KOPT-K1 (cell line): ENCODE measurements around the gene FAM151B.
"Not testable (repeated sequence)": the region's sequence is repeated elsewhere in the genome, so short reads cannot be mapped to it uniquely, and the experiment has no call there.

Source experiments
- H3K27ac ChIP-seq: fragments of 200-600 bp; sonication (generic); 2 replicates; pipeline ENCODE4 v1.5.1; 2016; ENCODE audit warnings: antibody characterized with exemption, mild to moderate bottlenecking, low read depth, low read length; ENCODE audit not compliant: poor library complexity, severe bottlenecking
- H3K36me3 ChIP-seq: fragments of 200-600 bp; sonication (generic); 2 replicates; pipeline ENCODE4 v1.5.1; 2017; ENCODE audit warnings: antibody characterized with exemption, mild to moderate bottlenecking, low read length, moderate library complexity; ENCODE audit not compliant: insufficient read depth
- H3K9me3 ChIP-seq: fragments of 200-600 bp; sonication (generic); 2 replicates; pipeline ENCODE4 v1.5.1; 2017; ENCODE audit warnings: antibody characterized with exemption, low read length, mild to moderate bottlenecking; ENCODE audit not compliant: insufficient read depth, poor library complexity, severe bottlenecking

FAM151B gene

DNA sequence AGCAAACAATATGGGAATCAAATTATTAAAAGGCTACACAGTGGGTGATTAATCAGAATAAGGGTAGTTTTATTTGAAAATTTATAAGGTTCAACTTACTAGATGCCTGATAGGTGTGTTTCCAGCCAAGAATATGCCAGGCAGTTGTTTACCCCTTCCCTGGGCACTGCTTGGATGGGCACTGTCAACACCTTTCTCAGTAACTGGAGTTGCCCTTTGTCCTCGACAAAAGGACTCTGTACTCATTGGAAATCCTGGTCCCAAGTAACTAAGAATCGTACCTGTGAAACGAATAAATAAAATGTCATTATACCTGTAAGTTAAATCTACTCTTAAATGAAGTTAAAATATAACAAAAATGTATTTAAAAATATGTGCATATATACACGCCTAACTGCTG, 67.2 kb downstream of the FAM151B start:
- Histone ChIP-seq H3K36me3 (no peaks in the 10 kb centered on the region), H3K27ac (no peak overlapping the region), H3K9me3 (no peaks in the 10 kb centered on the region)

GRCh38 chr5:80559244-80559643, 71.3 kb downstream of the FAM151B start:
- no peaks in the 10 kb centered on the region for H3K36me3 ChIP-seq
- no peak overlapping the region for H3K27ac ChIP-seq
- H3K9me3 ChIP-seq, result no peaks in the 10 kb centered on the region

GRCh38 chr5:80565330-80565729, 77.4 kb downstream of the FAM151B start:
- H3K27ac ChIP-seq, result no peak overlapping the region
- no peaks in the 10 kb centered on the region for H3K9me3 ChIP-seq
- H3K36me3 ChIP-seq, result no peaks in the 10 kb centered on the region

DNA sequence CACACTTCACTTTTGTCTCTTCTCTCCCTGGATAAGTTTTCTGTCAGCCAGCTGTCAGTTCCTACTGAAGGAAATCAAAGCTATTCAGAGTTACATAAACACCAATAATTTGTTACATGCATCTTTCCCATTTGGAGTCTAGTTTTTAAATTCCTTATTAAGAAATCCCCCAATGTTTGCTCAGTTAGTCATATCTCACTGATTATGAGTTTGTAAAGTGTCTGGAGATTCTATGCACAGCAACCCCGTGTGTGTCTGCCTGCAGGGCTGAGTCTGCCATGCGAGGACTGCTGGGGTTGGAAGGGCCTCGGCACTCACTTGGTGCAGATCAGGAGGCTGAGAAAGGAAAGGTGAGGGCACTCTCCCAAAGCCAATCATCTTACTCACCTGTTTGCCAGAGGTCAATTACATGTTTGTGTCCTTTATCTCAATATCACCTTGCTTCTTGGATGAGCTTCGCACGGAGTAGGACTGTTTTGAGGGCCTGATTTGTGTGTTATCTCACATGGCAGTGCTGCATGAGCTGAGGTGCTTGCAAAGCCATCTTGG, 78.9 kb downstream of the FAM151B start:
- Histone ChIP-seq H3K36me3 (no peaks in the 10 kb centered on the region), H3K27ac (no peak overlapping the region), H3K9me3 (no peaks in the 10 kb centered on the region)

- Histone ChIP-seq H3K9me3 (no peaks in the 10 kb centered on the region), H3K27ac (no peak overlapping the region), H3K36me3 (no peaks in the 10 kb centered on the region)
These were observed 80.4 kb downstream of the FAM151B start for GRCh38 chr5:80568251-80568650.

- H3K36me3 ChIP-seq, result no peaks in the 10 kb centered on the region
- no peaks in the 10 kb centered on the region for H3K9me3 ChIP-seq
- no peak overlapping the region for H3K27ac ChIP-seq
These were observed 81.4 kb downstream of the FAM151B start for GRCh38 chr5:80569086-80569960.

DNA sequence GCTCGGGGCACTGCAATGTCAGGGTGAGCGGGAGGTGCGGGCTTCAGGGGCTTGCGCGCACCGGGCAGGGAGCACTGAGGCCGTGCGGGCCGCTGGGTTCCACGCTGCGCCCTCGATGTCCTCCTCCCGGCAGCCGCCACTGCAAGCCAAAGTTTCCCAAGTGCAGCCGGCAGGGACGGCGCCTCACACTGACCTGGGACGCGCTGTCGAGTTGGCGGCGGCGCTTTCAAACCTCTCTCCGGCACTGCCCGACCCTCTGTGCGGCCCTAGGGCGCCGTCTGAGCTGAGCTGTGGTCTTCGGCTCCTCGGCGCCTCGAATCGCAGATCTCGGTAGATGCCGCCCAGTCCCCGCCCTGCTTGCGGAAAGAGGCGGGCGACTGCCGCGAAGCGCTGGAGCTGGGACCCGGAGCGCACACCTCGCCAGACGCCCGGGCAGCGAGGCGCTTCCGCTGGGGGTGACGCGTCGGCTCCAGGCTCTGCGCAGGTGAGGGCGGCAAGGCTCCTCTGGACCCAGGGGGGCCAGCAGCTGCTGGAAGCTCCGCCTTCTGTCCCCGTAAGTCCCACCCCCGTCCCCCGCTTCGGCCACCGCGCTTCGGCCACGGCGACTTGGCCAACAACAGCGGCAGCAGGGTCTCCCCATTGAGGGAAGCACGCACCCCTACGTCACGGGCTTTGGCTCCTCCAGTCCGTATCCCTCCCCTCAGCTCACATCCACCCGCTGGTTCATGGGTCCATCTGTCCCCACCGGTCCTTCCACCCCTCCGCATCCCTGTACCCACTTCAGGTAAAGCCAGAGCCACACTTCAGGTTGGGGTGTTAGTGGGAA, 82.3 kb downstream of the FAM151B start, which contains the start of gene ANKRD34B:
TSS of gene ANKRD34B (minus strand) at position 320 of the 826 bp plus-strand sequence. CDS start 10,261 bp downstream, outside the sequence.
- H3K36me3 ChIP-seq, result no peaks in the 10 kb centered on the region
- no peaks in the 10 kb centered on the region for H3K9me3 ChIP-seq
- H3K27ac ChIP-seq, result no peak within 1 kb of the TSS

- Histone ChIP-seq H3K9me3 (no peaks in the 10 kb centered on the region), H3K36me3 (no peaks in the 10 kb centered on the region), H3K27ac (no peak overlapping the region)
These were observed 85.2 kb downstream of the FAM151B start for GRCh38 chr5:80573062-80573461.

- no peaks in the 10 kb centered on the region for H3K36me3 ChIP-seq
- no peak overlapping the region for H3K27ac ChIP-seq
- no peaks in the 10 kb centered on the region for H3K9me3 ChIP-seq
These were observed 88.5 kb downstream of the FAM151B start for GRCh38 chr5:80576383-80576782.

DNA sequence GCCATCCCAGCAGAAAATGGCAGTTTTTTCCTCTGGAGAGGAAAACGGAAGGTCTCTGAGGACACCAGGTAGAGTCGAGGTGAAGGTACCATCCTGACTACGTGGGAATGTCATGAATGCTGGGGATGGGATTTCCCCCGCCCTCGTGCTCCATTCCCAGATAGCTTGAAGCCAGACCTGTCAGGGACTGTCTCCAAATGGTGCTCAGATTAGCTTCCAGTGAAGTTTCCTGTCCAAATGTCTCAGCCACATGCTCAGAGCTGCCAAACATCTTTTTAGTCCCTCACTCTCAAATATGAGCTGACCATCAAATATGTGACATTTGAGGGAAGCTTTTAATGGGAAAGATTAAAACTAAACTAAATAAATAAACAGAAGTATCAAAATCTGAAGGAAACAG, 89.8 kb downstream of the FAM151B start:
- Histone ChIP-seq H3K27ac (no peak overlapping the region), H3K36me3 (no peaks in the 10 kb centered on the region), H3K9me3 (no peaks in the 10 kb centered on the region)

- H3K36me3 ChIP-seq, result no peaks in the 10 kb centered on the region
- no peaks in the 10 kb centered on the region for H3K9me3 ChIP-seq
- no peak overlapping the region for H3K27ac ChIP-seq
These were observed 91.2 kb downstream of the FAM151B start for GRCh38 chr5:80579050-80579449.

DNA sequence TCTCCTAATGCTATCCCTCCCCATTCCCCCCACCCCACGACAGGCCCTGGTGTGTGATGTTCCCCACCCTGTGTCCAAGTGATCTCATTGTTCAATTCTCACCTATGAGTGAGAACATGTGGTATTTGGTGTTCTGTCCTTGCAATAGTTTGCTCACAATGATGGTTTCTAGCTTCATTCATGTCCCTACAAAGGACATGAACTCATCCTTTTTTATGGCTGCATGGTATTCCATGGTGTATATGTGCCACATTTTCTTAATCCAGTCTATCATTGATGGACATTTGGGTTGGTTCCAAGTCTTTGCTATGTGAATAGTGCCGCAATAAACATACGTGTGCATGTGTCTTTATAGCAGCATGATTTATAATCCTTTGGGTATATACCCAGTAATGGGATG, 92.4 kb downstream of the FAM151B start:
- not testable (repeated sequence) for H3K9me3 ChIP-seq, H3K27ac ChIP-seq, H3K36me3 ChIP-seq

GRCh38 chr5:80584770-80585169, 96.9 kb downstream of the FAM151B start:
- Histone ChIP-seq H3K9me3 (no peaks in the 10 kb centered on the region), H3K27ac (no peak overlapping the region), H3K36me3 (no peaks in the 10 kb centered on the region)

- no peak overlapping the region for H3K27ac ChIP-seq
- no peaks in the 10 kb centered on the region for H3K36me3 ChIP-seq
- no peaks in the 10 kb centered on the region for H3K9me3 ChIP-seq
These were observed 101.1 kb downstream of the FAM151B start for GRCh38 chr5:80588858-80589540.

GRCh38 chr5:80590766-80591165, 102.9 kb downstream of the FAM151B start:
- Histone ChIP-seq H3K9me3 (no peaks in the 10 kb centered on the region), H3K27ac (no peak overlapping the region), H3K36me3 (no peaks in the 10 kb centered on the region)
